Bronchial epithelial cell (primary cell): ENCODE data around the gene YIPF2. TPM values are rescaled to one million over a fixed set of nuclear protein-coding genes. Genes with fewer than 3 reads are reported as not detected.
"Not testable (repeated sequence)": the region's sequence is repeated elsewhere in the genome, so short reads cannot be mapped to it uniquely, and the experiment has no call there.

ENCODE experiments used
- DNase-seq: peaks from one replicate; pipeline ENCODE4 v3.0.0-alpha.2; 2010; ENCODE audit warnings: low read depth
- FAIRE-seq: peaks from 2 replicates; lab custom pipeline; 2011; peaks lifted over from hg19 to GRCh38; lab: Jason Lieb, UNC
- H3K27me3 ChIP-seq: 2 replicates; pipeline ENCODE4 v1.5.1; 2011; ENCODE audit warnings: low read length; ENCODE audit not compliant: control insufficient read depth, insufficient read depth
- H3K36me3 ChIP-seq: 2 replicates; pipeline ENCODE4 v1.5.1; 2011; ENCODE audit warnings: low read length; ENCODE audit not compliant: control insufficient read depth, insufficient read depth
- H3K4me3 ChIP-seq: 2 replicates; pipeline ENCODE4 v1.5.1; 2011; ENCODE audit warnings: mild to moderate bottlenecking, low read depth, low read length, control low read depth
- total RNA-seq: library from RNA; depleted of rRNA; stranded (reverse); fragments of >200 nt; gene quantifications from 2 replicates; pipeline ENCODE4 v1.2.1, GENCODE V29; 2014
- TF ChIP-seq, protein P1 (sequence below): IDR thresholded peaks from 2 replicates; pipeline ENCODE4 v1.5.1; 2011; ENCODE audit warnings: mild to moderate bottlenecking, moderate library complexity, low read length, control low read depth, inconsistent platforms; ENCODE audit not compliant: insufficient read depth, severe bottlenecking

Gene YIPF2
- total RNA-seq, 1 donor from 2014 or later = 144 TPM

- TF ChIP-seq, protein P1, sequence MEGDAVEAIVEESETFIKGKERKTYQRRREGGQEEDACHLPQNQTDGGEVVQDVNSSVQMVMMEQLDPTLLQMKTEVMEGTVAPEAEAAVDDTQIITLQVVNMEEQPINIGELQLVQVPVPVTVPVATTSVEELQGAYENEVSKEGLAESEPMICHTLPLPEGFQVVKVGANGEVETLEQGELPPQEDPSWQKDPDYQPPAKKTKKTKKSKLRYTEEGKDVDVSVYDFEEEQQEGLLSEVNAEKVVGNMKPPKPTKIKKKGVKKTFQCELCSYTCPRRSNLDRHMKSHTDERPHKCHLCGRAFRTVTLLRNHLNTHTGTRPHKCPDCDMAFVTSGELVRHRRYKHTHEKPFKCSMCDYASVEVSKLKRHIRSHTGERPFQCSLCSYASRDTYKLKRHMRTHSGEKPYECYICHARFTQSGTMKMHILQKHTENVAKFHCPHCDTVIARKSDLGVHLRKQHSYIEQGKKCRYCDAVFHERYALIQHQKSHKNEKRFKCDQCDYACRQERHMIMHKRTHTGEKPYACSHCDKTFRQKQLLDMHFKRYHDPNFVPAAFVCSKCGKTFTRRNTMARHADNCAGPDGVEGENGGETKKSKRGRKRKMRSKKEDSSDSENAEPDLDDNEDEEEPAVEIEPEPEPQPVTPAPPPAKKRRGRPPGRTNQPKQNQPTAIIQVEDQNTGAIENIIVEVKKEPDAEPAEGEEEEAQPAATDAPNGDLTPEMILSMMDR = no peak
- FAIRE-seq (no peak), DNase-seq (no peak)
- H3K36me3 ChIP-seq = no peaks in the 10 kb centered on the region
- H3K4me3 ChIP-seq = no peak overlapping the region
- H3K27me3 ChIP-seq = no peaks in the 10 kb centered on the region
These were observed 16.8 kb upstream of the YIPF2 start for GRCh38 chr19:10945264-10945663.

- not testable (repeated sequence) for H3K36me3 ChIP-seq, FAIRE-seq, DNase-seq, H3K4me3 ChIP-seq, H3K27me3 ChIP-seq
These were observed 15.0 kb upstream of the YIPF2 start for GRCh38 chr19:10943412-10943811.

DNA sequence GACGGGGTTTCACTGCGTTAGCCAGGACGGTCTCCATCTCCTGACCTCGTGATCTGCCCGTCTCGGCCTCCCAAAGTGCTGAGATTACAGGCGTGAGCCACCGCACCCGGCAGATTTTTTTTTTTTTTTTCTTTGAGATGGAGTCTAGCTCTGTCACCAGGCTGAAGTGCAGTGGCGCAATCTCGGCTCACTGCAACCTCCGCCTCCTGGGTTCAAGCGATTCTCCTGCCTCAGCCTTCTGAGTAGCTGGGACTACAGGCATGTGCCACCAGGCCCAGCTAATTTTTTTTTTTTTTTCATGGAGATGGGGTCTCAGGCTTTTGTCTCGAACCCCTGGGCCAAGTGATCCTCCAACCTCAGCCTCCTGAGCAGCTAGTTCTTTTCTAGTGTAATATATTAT, 13.2 kb upstream of the YIPF2 start:
- H3K27me3 ChIP-seq, FAIRE-seq, DNase-seq, H3K4me3 ChIP-seq, H3K36me3 ChIP-seq: not testable (repeated sequence)

GRCh38 chr19:10936661-10937084, 8.2 kb upstream of the YIPF2 start:
- peak; percentile 75 for DNase-seq
- TF ChIP-seq, protein P1 = peak; percentile 65
- Histone ChIP-seq H3K36me3 (peaks cover 2% of the 10 kb centered on the region), H3K27me3 (no peaks in the 10 kb centered on the region), H3K4me3 (no peak overlapping the region)
- FAIRE-seq = no peak

- H3K36me3 ChIP-seq = peaks cover 2% of the 10 kb centered on the region
- TF ChIP-seq, protein P1 = no peak
- DNase-seq = no peak
- H3K27me3 ChIP-seq = no peaks in the 10 kb centered on the region
- H3K4me3 ChIP-seq = no peak overlapping the region
- FAIRE-seq = no peak
These were observed 7.1 kb upstream of the YIPF2 start for GRCh38 chr19:10935371-10936059.

GRCh38 chr19:10929402-10929794, 959 bp upstream of the YIPF2 start:
- TF ChIP-seq, protein P1 = no peak
- H3K36me3 ChIP-seq = peaks cover 9% of the 10 kb centered on the region
- peak overlapping the region; percentile 95 for H3K4me3 ChIP-seq
- FAIRE-seq (no peak), DNase-seq (no peak)
- no peaks in the 10 kb centered on the region for H3K27me3 ChIP-seq
